Left lung (tissue), 10 donors: ENCODE data around the gene SLC5A1. TPM values are rescaled to one million over a fixed set of nuclear protein-coding genes. Genes with fewer than 3 reads are reported as not detected.

Experiments
- ATAC-seq: fragments of 200-7000 bp; cut with Tn5 transposase; one replicate; pipeline ENCODE4 v1.9.1; 2020; ENCODE audit warnings: moderate library complexity
- DNase-seq, 4 donors: peaks; one replicate each; pipeline ENCODE4 v3.0.0-alpha.2; 2013 to 2020
- H3K27ac ChIP-seq, 2 donors: fragments of 200-600 bp; sonication (generic) in 1 of 2; one replicate each; pipeline versions ENCODE4 v1.5.0 to v1.8.0; 2020 to 2021
- H3K27me3 ChIP-seq, 2 donors: fragments of 200-600 bp; sonication (generic) in 1 of 2; one replicate each; pipeline versions ENCODE4 v1.5.0 to v1.8.0; 2020 to 2021
- H3K36me3 ChIP-seq, 2 donors: fragments of 200-600 bp; sonication (generic) in 1 of 2; one replicate each; pipeline versions ENCODE4 v1.5.0 to v1.8.0; 2020 to 2021
- H3K4me1 ChIP-seq, 2 donors: fragments of 200-600 bp; one replicate each; pipeline ENCODE4 v1.8.0; 2021
- H3K4me3 ChIP-seq, 2 donors: fragments of 200-600 bp; sonication (generic) in 1 of 2; one replicate each; pipeline versions ENCODE4 v1.5.0 to v1.8.0; 2020 to 2021; ENCODE audit warnings: mild to moderate bottlenecking in 1 of 2
- H3K9me3 ChIP-seq, 2 donors: fragments of 200-600 bp; sonication (generic) in 1 of 2; one replicate each; pipeline versions ENCODE4 v1.5.0 to v1.8.0; 2020 to 2021
- intact Hi-C, 2 donors: fragments of 100-400 bp; cut with DNase I; formaldehyde crosslinking; loops; one replicate each; pipeline versions ENCODE4 v1.11.2 to v1.14.2; 2022
- polyA plus RNA-seq, 6 donors: library from polyadenylated mRNA; unstranded; fragments of 120-200 nt; gene quantifications; one replicate each; pipeline ENCODE4 v1.2.1, GENCODE V29; 2013; ENCODE audit not compliant: insufficient read length in 6 of 6
- total RNA-seq, 2 donors: library from RNA; stranded (reverse); fragmentation: NEBNext Ultra II Directional; extraction: Animal tissue kit (Norgen Biotek cat#: 25700); gene quantifications; one replicate each; pipeline ENCODE4 v1.2.1, GENCODE V29; 2021
- TF ChIP-seq, protein P1 (sequence below), 2 donors: fragments of 200-600 bp; sonication (generic) in 1 of 2; IDR thresholded peaks; one replicate each; pipeline versions ENCODE4 v1.5.0 to v1.8.0; 2021; ENCODE audit warnings: antibody characterized with exemption in 2 of 2
- donor health status: DM: no; HTN: yes; CAD: no.
- donor health status: DM: no; HTN: no; CAD: no.

Gene SLC5A1
- total and polyA plus RNA-seq, 8 donors, result 0.26 to 1.1 (median 0.50) TPM

DNA sequence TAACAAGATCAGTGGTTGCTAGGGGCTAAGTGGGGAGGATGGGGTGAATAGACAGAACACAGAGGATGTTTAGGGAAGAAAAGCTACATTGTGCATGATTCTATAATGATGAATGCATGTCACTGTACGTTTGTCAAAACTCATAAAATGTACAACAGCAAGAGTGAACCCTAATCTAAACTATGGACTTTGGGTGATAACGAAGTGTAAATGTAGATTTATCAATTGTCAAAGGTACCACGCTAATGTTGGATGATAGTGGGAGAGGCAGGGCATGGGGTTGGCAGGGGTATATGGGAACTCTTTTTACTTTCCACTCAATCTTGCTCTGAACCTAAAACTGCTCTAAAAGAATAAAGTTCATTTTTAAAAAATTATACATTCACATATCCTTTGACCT, 21.3 kb upstream of the SLC5A1 start:
- H3K9me3 ChIP-seq, result no peaks in the 10 kb centered on the region
- no peak for DNase-seq
- no peaks in the 10 kb centered on the region for H3K36me3 ChIP-seq
- H3K27ac ChIP-seq, result no peak overlapping the region
- peaks cover 0 to 8% of the 10 kb centered on the region in 2 donors for H3K27me3 ChIP-seq
- no peak for ATAC-seq
- H3K4me1 ChIP-seq, result no peaks in the 10 kb centered on the region
- no peak overlapping the region for H3K4me3 ChIP-seq
- intact Hi-C loops, result no loop called here
- TF ChIP-seq, protein P1, sequence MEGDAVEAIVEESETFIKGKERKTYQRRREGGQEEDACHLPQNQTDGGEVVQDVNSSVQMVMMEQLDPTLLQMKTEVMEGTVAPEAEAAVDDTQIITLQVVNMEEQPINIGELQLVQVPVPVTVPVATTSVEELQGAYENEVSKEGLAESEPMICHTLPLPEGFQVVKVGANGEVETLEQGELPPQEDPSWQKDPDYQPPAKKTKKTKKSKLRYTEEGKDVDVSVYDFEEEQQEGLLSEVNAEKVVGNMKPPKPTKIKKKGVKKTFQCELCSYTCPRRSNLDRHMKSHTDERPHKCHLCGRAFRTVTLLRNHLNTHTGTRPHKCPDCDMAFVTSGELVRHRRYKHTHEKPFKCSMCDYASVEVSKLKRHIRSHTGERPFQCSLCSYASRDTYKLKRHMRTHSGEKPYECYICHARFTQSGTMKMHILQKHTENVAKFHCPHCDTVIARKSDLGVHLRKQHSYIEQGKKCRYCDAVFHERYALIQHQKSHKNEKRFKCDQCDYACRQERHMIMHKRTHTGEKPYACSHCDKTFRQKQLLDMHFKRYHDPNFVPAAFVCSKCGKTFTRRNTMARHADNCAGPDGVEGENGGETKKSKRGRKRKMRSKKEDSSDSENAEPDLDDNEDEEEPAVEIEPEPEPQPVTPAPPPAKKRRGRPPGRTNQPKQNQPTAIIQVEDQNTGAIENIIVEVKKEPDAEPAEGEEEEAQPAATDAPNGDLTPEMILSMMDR (IDR thresholded peaks at IDR 0.05), result no peak

DNA sequence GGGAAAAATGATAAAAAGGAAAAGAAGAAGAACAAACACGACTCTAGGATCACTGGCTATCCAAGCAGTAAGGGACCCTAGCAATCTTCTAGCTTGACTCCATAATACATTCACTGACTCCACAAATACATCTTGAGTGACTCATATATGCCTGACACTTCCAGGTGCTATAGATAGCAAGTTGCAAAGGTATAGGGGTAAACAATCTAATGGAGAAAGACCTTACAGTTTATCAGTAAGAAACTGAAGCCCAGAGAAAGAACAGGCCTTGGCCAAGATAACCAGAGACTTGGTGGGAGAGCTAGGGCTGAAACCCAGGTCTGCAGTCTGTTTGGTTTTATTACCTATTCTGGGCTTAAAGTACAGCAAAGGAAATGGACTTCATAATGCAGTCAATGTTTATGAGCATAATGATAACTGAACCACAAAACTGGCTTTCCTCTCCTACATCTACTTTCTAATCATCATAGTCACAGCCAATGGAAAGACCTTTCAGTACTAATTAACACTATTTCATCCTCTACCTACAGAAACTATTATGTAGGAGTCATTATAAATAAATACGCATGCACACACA, 19.7 kb upstream of the SLC5A1 start:
- DNase-seq (no peak), ATAC-seq (no peak)
- Histone ChIP-seq H3K27ac (no peak overlapping the region), H3K36me3 (no peaks in the 10 kb centered on the region), H3K4me1 (no peaks in the 10 kb centered on the region), H3K27me3 (peaks cover 0 to 5% of the 10 kb centered on the region in 2 donors), H3K9me3 (no peaks in the 10 kb centered on the region), H3K4me3 (no peak overlapping the region)
- intact Hi-C loops, result no loop called here
- TF ChIP-seq, protein P1 (IDR thresholded peaks at IDR 0.05), result no peak

DNA sequence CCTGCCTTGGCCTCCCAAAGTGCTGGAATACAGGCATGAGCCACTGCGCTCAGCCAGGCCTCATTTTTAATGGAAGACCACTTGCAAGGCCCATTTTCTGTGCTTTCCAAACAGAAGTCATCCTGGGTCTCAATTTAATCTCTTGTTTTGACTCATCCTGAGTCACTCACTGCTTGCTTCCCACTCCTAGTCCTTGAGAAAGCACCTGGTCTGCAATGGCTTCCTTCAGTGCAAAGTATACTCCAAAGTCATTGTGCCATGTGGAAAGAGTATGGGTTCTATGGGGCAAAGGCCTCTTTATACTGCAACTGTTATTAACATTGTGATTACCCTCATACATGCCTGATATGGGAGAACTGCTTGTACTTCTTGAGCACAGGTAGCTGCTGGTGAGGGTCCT, 18.3 kb upstream of the SLC5A1 start:
- no peak overlapping the region for H3K4me3 ChIP-seq
- DNase-seq (no peak), ATAC-seq (no peak)
- no peaks in the 10 kb centered on the region for H3K9me3 ChIP-seq
- H3K4me1 ChIP-seq, result no peaks in the 10 kb centered on the region
- no peaks in the 10 kb centered on the region for H3K36me3 ChIP-seq
- H3K27me3 ChIP-seq, result peaks cover 0 to 5% of the 10 kb centered on the region in 2 donors
- intact Hi-C loops, result no loop called here
- TF ChIP-seq, protein P1 (IDR thresholded peaks at IDR 0.05), result no peak
- no peak overlapping the region for H3K27ac ChIP-seq

DNA sequence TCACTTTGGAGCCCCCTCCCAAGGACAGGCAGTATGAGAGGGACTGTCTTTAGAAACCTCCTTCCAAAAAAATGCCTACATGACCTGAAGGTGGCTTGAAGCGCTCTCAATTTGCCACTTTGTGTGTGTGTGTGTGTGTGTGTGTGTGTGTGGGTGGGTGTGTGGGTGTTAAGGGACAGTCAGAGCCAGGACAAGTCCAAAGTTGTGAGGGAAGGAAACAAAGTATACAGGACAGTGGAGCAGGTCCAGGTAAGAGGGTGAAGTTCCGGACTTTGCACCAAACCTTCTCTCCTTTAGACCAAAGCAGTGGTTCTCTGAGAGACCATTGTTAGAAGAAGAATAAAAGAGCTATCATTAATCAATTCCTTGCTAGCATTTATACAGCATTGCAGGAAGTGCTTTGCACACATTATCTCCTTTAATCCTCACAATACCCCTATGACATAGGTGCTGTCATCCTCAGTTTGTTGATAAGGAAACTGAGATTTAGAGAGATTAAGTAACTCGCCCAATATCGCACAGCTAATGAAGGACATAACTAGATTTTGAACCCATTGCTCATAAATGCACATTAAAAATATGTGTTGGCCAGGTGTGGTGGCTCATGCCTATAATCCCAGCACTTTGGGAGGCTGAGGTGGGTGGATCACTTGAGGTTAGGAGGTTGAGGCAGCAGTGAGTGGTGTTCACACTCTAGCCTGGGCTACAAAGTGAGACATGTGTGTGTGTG, 12.4 kb upstream of the SLC5A1 start:
- no peak overlapping the region for H3K27ac ChIP-seq
- H3K4me3 ChIP-seq, result no peak overlapping the region
- no peaks in the 10 kb centered on the region for H3K4me1 ChIP-seq
- H3K9me3 ChIP-seq, result no peaks in the 10 kb centered on the region
- peaks cover 0 to 6% of the 10 kb centered on the region in 2 donors for H3K27me3 ChIP-seq
- DNase-seq, result no peak
- ATAC-seq, result no peak
- H3K36me3 ChIP-seq, result no peaks in the 10 kb centered on the region
- TF ChIP-seq, protein P1 (IDR thresholded peaks at IDR 0.05), result no peak
- intact Hi-C loops, result no loop called here

DNA sequence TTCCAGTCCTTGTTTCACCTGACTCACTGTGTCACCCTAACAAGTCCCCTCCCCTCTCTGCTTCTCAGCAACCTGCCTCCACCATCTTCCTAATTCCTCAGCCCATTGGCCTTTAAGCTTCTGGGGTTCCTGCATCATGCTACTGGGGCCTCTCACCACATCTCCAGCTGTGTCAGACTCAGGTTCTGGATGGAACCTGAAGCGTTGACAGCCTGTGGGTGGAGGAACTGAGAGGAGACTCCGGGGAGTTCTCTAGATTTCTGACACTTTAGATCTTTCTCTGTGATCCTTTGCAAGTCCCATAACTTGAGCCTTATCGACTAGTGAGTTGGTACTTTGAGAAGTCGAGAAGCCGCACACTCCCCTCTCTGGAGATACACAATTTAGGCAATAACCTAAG, 11.6 kb upstream of the SLC5A1 start:
- Histone ChIP-seq H3K4me1 (no peaks in the 10 kb centered on the region), H3K9me3 (no peaks in the 10 kb centered on the region), H3K27me3 (peaks cover 0 to 6% of the 10 kb centered on the region in 2 donors), H3K4me3 (no peak overlapping the region), H3K27ac (no peak overlapping the region), H3K36me3 (no peaks in the 10 kb centered on the region)
- ATAC-seq (no peak), DNase-seq (no peak)
- TF ChIP-seq, protein P1 (IDR thresholded peaks at IDR 0.05), result no peak
- intact Hi-C loops, result no loop called here
